Activated CD8-positive, alpha-beta memory T cell treated with anti-CD3 and anti-CD28 coated beads, Interleukin-2, amount 50 U/mL, for 48 hours (primary cell): Measurements from ENCODE around the gene PRSS23.

Experiments used
- DNase-seq: peaks from one replicate; pipeline ENCODE4 v3.0.0-alpha.2; 2020

Gene PRSS23

GRCh38 chr11:86790867-86791849, 9.2 kb upstream of the PRSS23 start:
- DNase-seq = no peak

GRCh38 chr11:86792150-86792549, 8.2 kb upstream of the PRSS23 start:
- DNase-seq = no peak

- no peak for DNase-seq
Measured at GRCh38 chr11:86793307-86793706, 7.0 kb upstream of the PRSS23 start.

- no peak for DNase-seq
Measured at GRCh38 chr11:86795511-86795910, 4.8 kb upstream of the PRSS23 start.

GRCh38 chr11:86795949-86796348, 4.4 kb upstream of the PRSS23 start:
- no peak for DNase-seq

GRCh38 chr11:86797133-86797532, 3.2 kb upstream of the PRSS23 start:
- DNase-seq = no peak

GRCh38 chr11:86798988-86799387, 1.4 kb upstream of the PRSS23 start:
- DNase-seq = no peak

GRCh38 chr11:86799680-86800075, 664 bp upstream of the PRSS23 start:
- DNase-seq = no peak

- no peak for DNase-seq
Measured at GRCh38 chr11:86800960-86801272, 574 bp downstream of the PRSS23 start.

- no peak for DNase-seq
Measured at GRCh38 chr11:86801364-86801763, 1.0 kb downstream of the PRSS23 start.

- no peak for DNase-seq
Measured at GRCh38 chr11:86802146-86802545, 1.8 kb downstream of the PRSS23 start.

GRCh38 chr11:86802601-86803051, 2.3 kb downstream of the PRSS23 start:
- DNase-seq = no peak

GRCh38 chr11:86803136-86804045, 3.0 kb downstream of the PRSS23 start:
- DNase-seq = no peak

GRCh38 chr11:86804951-86805350, 4.6 kb downstream of the PRSS23 start:
- no peak for DNase-seq

- DNase-seq = no peak
Measured at GRCh38 chr11:86805873-86806310, 5.5 kb downstream of the PRSS23 start.

- no peak for DNase-seq
Measured at GRCh38 chr11:86806903-86807302, 6.6 kb downstream of the PRSS23 start.

GRCh38 chr11:86807360-86807759, 7.0 kb downstream of the PRSS23 start:
- DNase-seq = no peak

GRCh38 chr11:86809561-86809960, 9.2 kb downstream of the PRSS23 start:
- no peak for DNase-seq

GRCh38 chr11:86810288-86810687, 9.9 kb downstream of the PRSS23 start:
- no peak for DNase-seq

GRCh38 chr11:86811637-86812321, 11.4 kb downstream of the PRSS23 start:
- DNase-seq = no peak

GRCh38 chr11:86812322-86812670, 12.0 kb downstream of the PRSS23 start:
- DNase-seq = no peak

- no peak for DNase-seq
Measured at GRCh38 chr11:86812981-86813380, 12.6 kb downstream of the PRSS23 start.

GRCh38 chr11:86814775-86815174, 14.4 kb downstream of the PRSS23 start:
- DNase-seq = no peak
